ENCODE data around the gene CERS6. TPM values are rescaled to one million over a fixed set of nuclear protein-coding genes. Genes with fewer than 3 reads are reported as not detected.
A peak's percentile ranks its signal among the peaks of the same experiment; 100 is the strongest.

Gene CERS6
- total and polyA plus RNA-seq, 10 of the 15 experiments (the other 5 are each of a cell fraction or from before 2014, with no cell fraction given) = 1.3 to 20.4 (median 14.1) TPM

DNA sequence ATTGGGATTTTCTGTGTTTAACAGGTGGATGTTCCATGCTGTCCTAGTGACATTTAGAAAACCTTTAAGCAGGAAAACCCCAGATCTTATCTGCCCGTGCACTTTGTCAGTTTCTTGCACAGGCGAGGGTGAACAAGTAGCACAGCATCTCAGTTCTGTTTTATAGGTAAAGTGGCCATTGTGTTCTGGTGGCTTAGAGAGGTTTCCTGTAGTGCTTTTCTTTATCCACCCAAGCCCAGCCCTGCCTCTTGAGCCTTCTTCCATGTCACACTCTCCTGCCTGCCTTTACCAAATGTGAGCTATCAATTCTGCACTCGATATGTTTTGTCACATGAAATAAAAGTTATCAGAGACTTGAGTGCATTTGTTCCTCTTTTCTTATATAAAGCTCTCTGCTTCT is 211.1 kb downstream of the CERS6 start (continued):
- TF ChIP-seq ZBTB4 (CRISPR knock-in tag; IDR thresholded peaks at IDR 0.05) = no peak
- TF ChIP-seq CEBPB (IDR thresholded peaks at IDR 0.05; ENCODE audit: borderline replicate concordance in 1 of 2, low read depth in 2 of 2, low read length in 2 of 2) = no peak
- no peak for TF ChIP-seq LARP7 (IDR thresholded peaks at IDR 0.05)
- TF ChIP-seq, protein P1, sequence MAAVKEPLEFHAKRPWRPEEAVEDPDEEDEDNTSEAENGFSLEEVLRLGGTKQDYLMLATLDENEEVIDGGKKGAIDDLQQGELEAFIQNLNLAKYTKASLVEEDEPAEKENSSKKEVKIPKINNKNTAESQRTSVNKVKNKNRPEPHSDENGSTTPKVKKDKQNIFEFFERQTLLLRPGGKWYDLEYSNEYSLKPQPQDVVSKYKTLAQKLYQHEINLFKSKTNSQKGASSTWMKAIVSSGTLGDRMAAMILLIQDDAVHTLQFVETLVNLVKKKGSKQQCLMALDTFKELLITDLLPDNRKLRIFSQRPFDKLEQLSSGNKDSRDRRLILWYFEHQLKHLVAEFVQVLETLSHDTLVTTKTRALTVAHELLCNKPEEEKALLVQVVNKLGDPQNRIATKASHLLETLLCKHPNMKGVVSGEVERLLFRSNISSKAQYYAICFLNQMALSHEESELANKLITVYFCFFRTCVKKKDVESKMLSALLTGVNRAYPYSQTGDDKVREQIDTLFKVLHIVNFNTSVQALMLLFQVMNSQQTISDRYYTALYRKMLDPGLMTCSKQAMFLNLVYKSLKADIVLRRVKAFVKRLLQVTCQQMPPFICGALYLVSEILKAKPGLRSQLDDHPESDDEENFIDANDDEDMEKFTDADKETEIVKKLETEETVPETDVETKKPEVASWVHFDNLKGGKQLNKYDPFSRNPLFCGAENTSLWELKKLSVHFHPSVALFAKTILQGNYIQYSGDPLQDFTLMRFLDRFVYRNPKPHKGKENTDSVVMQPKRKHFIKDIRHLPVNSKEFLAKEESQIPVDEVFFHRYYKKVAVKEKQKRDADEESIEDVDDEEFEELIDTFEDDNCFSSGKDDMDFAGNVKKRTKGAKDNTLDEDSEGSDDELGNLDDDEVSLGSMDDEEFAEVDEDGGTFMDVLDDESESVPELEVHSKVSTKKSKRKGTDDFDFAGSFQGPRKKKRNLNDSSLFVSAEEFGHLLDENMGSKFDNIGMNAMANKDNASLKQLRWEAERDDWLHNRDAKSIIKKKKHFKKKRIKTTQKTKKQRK (IDR thresholded peaks at IDR 0.05; ENCODE audit: low read depth, low read length) = no peak

GRCh38 chr2:168669151-168669550 is 213.1 kb downstream of the CERS6 start:
- no peak overlapping the region for H3K9ac ChIP-seq (ENCODE audit: control insufficient read depth, insufficient read depth, low read length)
- no peaks in the 10 kb centered on the region for H3K27me3 ChIP-seq (replicated peaks in 1 of 2; ENCODE audit: control insufficient read depth in 2 of 2, insufficient read depth in 2 of 2, low read length in 1 of 2)
- in situ Hi-C loops (cut with MboI) = no loop called here
- POLR2A ChIA-PET = no interaction called here
- RAD21 ChIA-PET (ENCODE audit: unreplicated experiment) = no interaction called here
- FAIRE-seq (peak; percentile 7), ATAC-seq (no peak), DNase-seq (ENCODE audit: low read depth, low spot score) (no peak)
- TF ChIP-seq MTA3 (IDR thresholded peaks at IDR 0.05; ENCODE audit: borderline replicate concordance, low read length) (no peak), BMI1 (IDR thresholded peaks at IDR 0.05; ENCODE audit: borderline replicate concordance) (no peak), IRF3 (IDR thresholded peaks at IDR 0.05) (no peak), EZH2 (IDR thresholded peaks at IDR 0.05; ENCODE audit: borderline replicate concordance, control insufficient read depth, low read depth, low read length) (no peak), POLR2AphosphoS5 (IDR thresholded peaks at IDR 0.05; ENCODE audit: low read length) (no peak), CBX3 (IDR thresholded peaks at IDR 0.05; ENCODE audit: borderline replicate concordance, low read depth) (no peak)
- no peaks in the 10 kb centered on the region for H3K79me2 ChIP-seq (ENCODE audit: control insufficient read depth, insufficient read depth, low read length)
- no peak overlapping the region for H2AFZ ChIP-seq (ENCODE audit: control insufficient read depth, low read depth, low read length)
- no peak overlapping the region for H3K27ac ChIP-seq (ENCODE audit: control insufficient read depth, insufficient read depth)
- no peaks in the 10 kb centered on the region for H3K4me1 ChIP-seq (ENCODE audit: control insufficient read depth, insufficient read depth, low read length)
- no peak overlapping the region for H3K4me2 ChIP-seq (ENCODE audit: control insufficient read depth, insufficient read depth)
- H3K9me3 ChIP-seq (replicated peaks; ENCODE audit: control insufficient read depth, insufficient read depth, low read length) = no peaks in the 10 kb centered on the region; the same call in 2 of the 3 replicates
- no peaks in the 10 kb centered on the region for H4K20me1 ChIP-seq (ENCODE audit: control insufficient read depth, insufficient read depth)
- CTCF ChIA-PET = no interaction called here
- H3K4me3 ChIP-seq = no peak overlapping the region
- intact Hi-C loops (cut with micrococcal nuclease; ENCODE audit: unreplicated experiment) = no loop called here
- no peaks in the 10 kb centered on the region; a peak in 1 of 4 replicates for H3K36me3 ChIP-seq (ENCODE audit: control insufficient read depth in 2 of 2, insufficient read depth in 2 of 2, low read length in 1 of 2)
- SMC1A ChIA-PET (ENCODE audit: uncharacterized antibody, unreplicated experiment) = no interaction called here
- no TSS peak for BruUV-seq (replicated peaks)

Measured in GM12878 (cell line).